OCI-LY3 (cell line): ENCODE data around the gene KIF20B.

ENCODE experiments used
- EZH2phosphoT487 ChIP-seq: fragments of 200-600 bp; shearing (Covaris generic); IDR thresholded peaks from 2 replicates; pipeline ENCODE4 v1.6.1; 2018; ENCODE audit warnings: antibody characterized with exemption, mixed run types, low read depth
- TF ChIP-seq, protein P1 (sequence below): fragments of 200-600, 300-600 bp; sonication (generic); IDR thresholded peaks from 2 replicates; pipeline ENCODE4 v1.5.1; 2014; ENCODE audit warnings: antibody characterized with exemption, low read length, low read depth

DNA sequence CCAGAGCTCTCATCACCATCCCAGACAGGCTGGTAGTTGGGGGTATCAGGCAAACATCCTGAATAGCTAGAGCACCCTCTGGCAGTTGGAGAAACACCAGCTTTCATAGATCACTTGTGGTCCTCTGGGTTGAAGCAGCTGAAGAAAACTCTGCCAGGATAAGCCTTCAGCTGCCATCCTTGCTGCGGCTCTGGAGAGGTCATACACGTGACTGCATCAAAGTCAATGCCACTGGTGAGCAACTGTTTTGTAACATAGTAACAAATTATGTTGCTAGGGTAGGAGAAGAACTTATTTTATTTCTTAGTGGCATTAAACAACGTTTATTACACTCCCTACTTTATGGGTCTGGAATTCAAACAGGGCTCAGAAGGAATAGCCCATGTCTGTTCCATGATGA lies 37.2 kb upstream of the KIF20B start:
- TF ChIP-seq, protein P1, sequence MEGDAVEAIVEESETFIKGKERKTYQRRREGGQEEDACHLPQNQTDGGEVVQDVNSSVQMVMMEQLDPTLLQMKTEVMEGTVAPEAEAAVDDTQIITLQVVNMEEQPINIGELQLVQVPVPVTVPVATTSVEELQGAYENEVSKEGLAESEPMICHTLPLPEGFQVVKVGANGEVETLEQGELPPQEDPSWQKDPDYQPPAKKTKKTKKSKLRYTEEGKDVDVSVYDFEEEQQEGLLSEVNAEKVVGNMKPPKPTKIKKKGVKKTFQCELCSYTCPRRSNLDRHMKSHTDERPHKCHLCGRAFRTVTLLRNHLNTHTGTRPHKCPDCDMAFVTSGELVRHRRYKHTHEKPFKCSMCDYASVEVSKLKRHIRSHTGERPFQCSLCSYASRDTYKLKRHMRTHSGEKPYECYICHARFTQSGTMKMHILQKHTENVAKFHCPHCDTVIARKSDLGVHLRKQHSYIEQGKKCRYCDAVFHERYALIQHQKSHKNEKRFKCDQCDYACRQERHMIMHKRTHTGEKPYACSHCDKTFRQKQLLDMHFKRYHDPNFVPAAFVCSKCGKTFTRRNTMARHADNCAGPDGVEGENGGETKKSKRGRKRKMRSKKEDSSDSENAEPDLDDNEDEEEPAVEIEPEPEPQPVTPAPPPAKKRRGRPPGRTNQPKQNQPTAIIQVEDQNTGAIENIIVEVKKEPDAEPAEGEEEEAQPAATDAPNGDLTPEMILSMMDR: no peak
- no peak for TF ChIP-seq EZH2phosphoT487
